Measurements from ENCODE around the gene NFIB. TPM values are rescaled to one million over a fixed set of nuclear protein-coding genes. Genes with fewer than 3 reads are reported as not detected.

The NFIB gene
- total and polyA plus RNA-seq, 10 of the 15 experiments (the other 5 are each of a cell fraction or from before 2014, with no cell fraction given), result under 0.01 to 0.19 (median 0.05) TPM; not detected in 3

DNA sequence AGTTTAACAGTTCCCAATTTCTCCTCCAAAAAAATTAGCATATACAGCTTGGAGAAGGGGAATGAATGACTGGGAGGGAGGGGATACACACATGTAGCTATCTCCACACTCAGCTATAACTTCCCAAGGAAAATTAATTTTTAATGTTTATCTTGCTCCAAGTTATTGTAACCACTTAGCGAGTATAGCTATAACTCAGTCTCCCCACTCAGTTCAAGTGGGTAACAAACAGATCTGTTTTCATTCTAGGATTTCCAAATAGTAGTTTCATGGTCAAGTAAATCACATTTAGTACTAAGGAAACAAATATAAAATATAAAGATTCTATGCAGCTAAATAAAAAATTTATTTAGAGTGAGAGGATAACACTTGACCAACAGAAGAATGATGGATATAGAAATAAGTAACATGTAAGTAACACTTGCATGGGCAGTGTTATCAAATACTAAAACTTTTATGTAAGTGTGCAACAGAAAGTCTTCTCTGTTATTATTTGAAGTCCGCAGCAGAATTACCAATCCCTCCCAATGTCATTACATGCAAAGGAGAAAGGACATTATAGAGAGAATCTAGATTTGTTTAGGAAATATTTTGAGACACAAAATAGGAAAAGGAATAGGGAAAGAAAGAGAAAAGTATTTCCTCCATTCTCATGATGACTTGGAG, 10.2 kb upstream of the NFIB start:
- RAD21 ChIA-PET (ENCODE audit: unreplicated experiment), result no interaction called here
- Histone ChIP-seq H3K4me2 (ENCODE audit: control insufficient read depth, insufficient read depth) (no peak overlapping the region), H2AFZ (ENCODE audit: control insufficient read depth, low read depth, low read length) (no peak overlapping the region), H3K27ac (ENCODE audit: control insufficient read depth, insufficient read depth) (no peak overlapping the region), H3K27me3 (replicated peaks in 1 of 2; ENCODE audit: control insufficient read depth in 2 of 2, insufficient read depth in 2 of 2, low read length in 1 of 2) (no peaks in the 10 kb centered on the region), H3K9me3 (replicated peaks; ENCODE audit: control insufficient read depth, insufficient read depth, low read length) (no peaks in the 10 kb centered on the region), H3K4me1 (ENCODE audit: control insufficient read depth, insufficient read depth, low read length) (peaks cover 2% of the 10 kb centered on the region; the same call in 1 of the 2 replicates), H3K9ac (ENCODE audit: control insufficient read depth, insufficient read depth, low read length) (no peak overlapping the region), H3K79me2 (ENCODE audit: control insufficient read depth, insufficient read depth, low read length) (no peaks in the 10 kb centered on the region), H4K20me1 (ENCODE audit: control insufficient read depth, insufficient read depth) (no peaks in the 10 kb centered on the region), H3K36me3 (ENCODE audit: control insufficient read depth in 2 of 2, insufficient read depth in 2 of 2, low read length in 1 of 2) (no peaks in the 10 kb centered on the region), H3K4me3 (no peak overlapping the region)
- DNase-seq (ENCODE audit: low read depth, low spot score) (no peak), ATAC-seq (no peak), FAIRE-seq (no peak)
- CTCF ChIA-PET, result interaction anchor here (0.8 to 1.9 kb wide), 2 partner anchors 29 to 47 kb away, joined by 3 to 11 read pairs; no protein-coding TSS in a partner anchor
- TF ChIP-seq, protein P1, sequence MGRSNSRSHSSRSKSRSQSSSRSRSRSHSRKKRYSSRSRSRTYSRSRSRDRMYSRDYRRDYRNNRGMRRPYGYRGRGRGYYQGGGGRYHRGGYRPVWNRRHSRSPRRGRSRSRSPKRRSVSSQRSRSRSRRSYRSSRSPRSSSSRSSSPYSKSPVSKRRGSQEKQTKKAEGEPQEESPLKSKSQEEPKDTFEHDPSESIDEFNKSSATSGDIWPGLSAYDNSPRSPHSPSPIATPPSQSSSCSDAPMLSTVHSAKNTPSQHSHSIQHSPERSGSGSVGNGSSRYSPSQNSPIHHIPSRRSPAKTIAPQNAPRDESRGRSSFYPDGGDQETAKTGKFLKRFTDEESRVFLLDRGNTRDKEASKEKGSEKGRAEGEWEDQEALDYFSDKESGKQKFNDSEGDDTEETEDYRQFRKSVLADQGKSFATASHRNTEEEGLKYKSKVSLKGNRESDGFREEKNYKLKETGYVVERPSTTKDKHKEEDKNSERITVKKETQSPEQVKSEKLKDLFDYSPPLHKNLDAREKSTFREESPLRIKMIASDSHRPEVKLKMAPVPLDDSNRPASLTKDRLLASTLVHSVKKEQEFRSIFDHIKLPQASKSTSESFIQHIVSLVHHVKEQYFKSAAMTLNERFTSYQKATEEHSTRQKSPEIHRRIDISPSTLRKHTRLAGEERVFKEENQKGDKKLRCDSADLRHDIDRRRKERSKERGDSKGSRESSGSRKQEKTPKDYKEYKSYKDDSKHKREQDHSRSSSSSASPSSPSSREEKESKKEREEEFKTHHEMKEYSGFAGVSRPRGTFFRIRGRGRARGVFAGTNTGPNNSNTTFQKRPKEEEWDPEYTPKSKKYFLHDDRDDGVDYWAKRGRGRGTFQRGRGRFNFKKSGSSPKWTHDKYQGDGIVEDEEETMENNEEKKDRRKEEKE (IDR thresholded peaks at IDR 0.05), result no peak
- no peak for TF ChIP-seq FOS (IDR thresholded peaks at IDR 0.05; ENCODE audit: borderline replicate concordance, extremely low read depth, insufficient read length)
- TF ChIP-seq MEF2A (IDR thresholded peaks at IDR 0.05; ENCODE audit: insufficient read depth, low read depth, low read length), result no peak
- TF ChIP-seq IRF4 (IDR thresholded peaks at IDR 0.05; ENCODE audit: low read depth, low read length), result no peak
- TF ChIP-seq STAT1 (conservative IDR thresholded peaks at IDR 0.05), result no peak
- TF ChIP-seq GATAD2B (conservative IDR thresholded peaks at IDR 0.05; ENCODE audit: low read depth), result no peak
- TF ChIP-seq EGR1 (IDR thresholded peaks at IDR 0.05; ENCODE audit: borderline replicate concordance in 1 of 2, low read depth in 2 of 2, low read length in 2 of 2), result no peak
- TF ChIP-seq RAD51 (IDR thresholded peaks at IDR 0.05), result no peak
- TF ChIP-seq TCF12 (IDR thresholded peaks at IDR 0.05; ENCODE audit: low read depth, low read length), result no peak
- no peak for TF ChIP-seq RUNX3 (IDR thresholded peaks at IDR 0.05; ENCODE audit: low read length)
- no peak for TF ChIP-seq SRF (IDR thresholded peaks at IDR 0.05; ENCODE audit: low read depth in 2 of 2, low read length in 2 of 2)
- TF ChIP-seq RCOR1 (conservative IDR thresholded peaks at IDR 0.05; ENCODE audit: low read depth, low read length), result no peak
- no peak for TF ChIP-seq YBX1 (IDR thresholded peaks at IDR 0.05)
- in situ Hi-C loops (cut with MboI) (no loop called here), intact Hi-C loops (cut with micrococcal nuclease; ENCODE audit: unreplicated experiment) (no loop called here)
- WGBS (ENCODE audit: insufficient coverage, insufficient replicate concordance, low lambda C conversion rate, missing lambda C conversion rate), result 97% methylated on average over 2 of the region's 2 CpGs
- SMC1A ChIA-PET (ENCODE audit: uncharacterized antibody, unreplicated experiment), result interaction anchor here (1.1 kb wide), 1 partner anchor 15 kb away, joined by 3 read pairs; no protein-coding TSS in a partner anchor
- BruUV-seq (replicated peaks), result no TSS peak
- POLR2A ChIA-PET, result no interaction called here

Data from GM12878 (cell line).